Mesenchymal stem cell (in vitro differentiated cells and primary cell): ENCODE results near the gene ACTL7A.

Experiments
- DNase-seq: peaks from one replicate; pipeline ENCODE4 v3.0.0-alpha.2; 2013
- H2AFZ ChIP-seq: one replicate; pipeline ENCODE4 v1.6.1; 2013; ENCODE audit warnings: low read depth, mild to moderate bottlenecking, control low read depth, inconsistent platforms, low read length, moderate library complexity
- H2AK5ac ChIP-seq: 2 replicates; pipeline ENCODE4 v1.6.1; 2013; ENCODE audit warnings: low read length, moderate library complexity, mild to moderate bottlenecking, inconsistent platforms; ENCODE audit not compliant: severe bottlenecking
- H2BK120ac ChIP-seq: one replicate; pipeline ENCODE4 v1.6.1; 2013; ENCODE audit warnings: low read depth, mild to moderate bottlenecking, inconsistent platforms, low read length, moderate library complexity
- H2BK12ac ChIP-seq, 2 experiments: one replicate each; pipeline ENCODE4 v1.6.1; 2013; ENCODE audit warnings: inconsistent platforms in 2 of 2, low read length in 2 of 2, mild to moderate bottlenecking in 2 of 2, moderate library complexity in 2 of 2, control low read depth in 1 of 2
- H2BK15ac ChIP-seq: one replicate; pipeline ENCODE4 v1.6.1; 2013; ENCODE audit warnings: mild to moderate bottlenecking, low read depth, inconsistent platforms; ENCODE audit not compliant: poor library complexity, severe bottlenecking
- H2BK5ac ChIP-seq: 2 replicates; pipeline ENCODE4 v1.6.1; 2013; ENCODE audit warnings: low read depth, mild to moderate bottlenecking, low read length, control low read depth, inconsistent platforms; ENCODE audit not compliant: poor library complexity, severe bottlenecking
- H3K14ac ChIP-seq, 2 experiments: one replicate each; pipeline ENCODE4 v1.6.1; 2013; ENCODE audit warnings: inconsistent platforms in 2 of 2, low read length in 2 of 2, control low read depth in 1 of 2, mild to moderate bottlenecking in 1 of 2, moderate library complexity in 1 of 2
- H3K18ac ChIP-seq, 2 experiments: one replicate each; pipeline ENCODE4 v1.6.1; 2013; ENCODE audit warnings: inconsistent platforms in 2 of 2, low read length in 2 of 2, control low read depth in 1 of 2, low read depth in 1 of 2, mild to moderate bottlenecking in 1 of 2
- H3K23ac ChIP-seq, 2 experiments: one replicate each; pipeline ENCODE4 v1.6.1; 2013; ENCODE audit warnings: inconsistent platforms in 2 of 2, low read length in 2 of 2, mild to moderate bottlenecking in 2 of 2, moderate library complexity in 2 of 2, control low read depth in 1 of 2
- H3K27ac ChIP-seq: 2 replicates; pipeline ENCODE4 v1.5.1; 2013; ENCODE audit warnings: mild to moderate bottlenecking, moderate library complexity, low read length, control low read depth, inconsistent platforms; ENCODE audit not compliant: poor library complexity, severe bottlenecking
- H3K27me3 ChIP-seq, 2 experiments: 2 replicates each; pipeline versions ENCODE4 v1.6.1 to v1.7.0; 2013; ENCODE audit warnings: low read length in 2 of 2, mild to moderate bottlenecking in 2 of 2, moderate library complexity in 2 of 2, control low read depth in 1 of 2, inconsistent platforms in 1 of 2; ENCODE audit not compliant: control insufficient read depth in 1 of 2, insufficient read depth in 1 of 2
- H3K36me3 ChIP-seq, 2 experiments: 2 replicates each; pipeline versions ENCODE4 v1.6.1 to v1.7.0; 2013; ENCODE audit warnings: low read length in 2 of 2, control low read depth in 1 of 2, inconsistent platforms in 1 of 2, low read depth in 1 of 2, mild to moderate bottlenecking in 1 of 2; ENCODE audit not compliant: insufficient read depth in 2 of 2, control insufficient read depth in 1 of 2
- H3K4ac ChIP-seq, 2 experiments: one replicate each; pipeline ENCODE4 v1.6.1; 2013; ENCODE audit warnings: inconsistent platforms in 2 of 2, low read length in 2 of 2, mild to moderate bottlenecking in 2 of 2, moderate library complexity in 2 of 2, control low read depth in 1 of 2, low read depth in 1 of 2
- H3K4me1 ChIP-seq: 2 replicates; pipeline ENCODE4 v1.6.1; 2013; ENCODE audit warnings: low read depth, low read length, control low read depth; ENCODE audit not compliant: control insufficient read depth, insufficient read depth
- H3K4me2 ChIP-seq: 2 replicates; pipeline ENCODE4 v1.6.1; 2013; ENCODE audit warnings: low read length, mild to moderate bottlenecking, inconsistent platforms; ENCODE audit not compliant: poor library complexity, severe bottlenecking
- H3K4me3 ChIP-seq, 2 experiments: 2 replicates each; pipeline versions ENCODE4 v1.5.1 to v1.7.0; 2013; ENCODE audit warnings: low read length in 2 of 2, mild to moderate bottlenecking in 2 of 2, control low read depth in 1 of 2, low read depth in 1 of 2; ENCODE audit not compliant: insufficient read depth in 1 of 2
- H3K79me1 ChIP-seq: replicated peaks from 2 replicates; pipeline ENCODE4 v1.6.1; 2013; ENCODE audit warnings: mild to moderate bottlenecking, control low read depth, low read length, inconsistent platforms; ENCODE audit not compliant: poor library complexity, severe bottlenecking
- H3K9ac ChIP-seq: 2 replicates; pipeline ENCODE4 v1.7.0; 2013; ENCODE audit warnings: mild to moderate bottlenecking, low read length, moderate library complexity
- H3K9me3 ChIP-seq: 2 replicates; pipeline ENCODE4 v1.7.0; 2013; ENCODE audit warnings: mild to moderate bottlenecking, low read length; ENCODE audit not compliant: control insufficient read depth
- H4K8ac ChIP-seq: one replicate; pipeline ENCODE4 v1.6.1; 2013; ENCODE audit warnings: inconsistent platforms, mild to moderate bottlenecking, low read length, moderate library complexity
- H4K91ac ChIP-seq: one replicate; pipeline ENCODE4 v1.6.1; 2013; ENCODE audit warnings: mild to moderate bottlenecking, low read length, inconsistent platforms
- WGBS: methylation state at CpG from one replicate; pipeline ENCODE4 v1.1.7; 2013; ENCODE audit warnings: mixed read lengths; 5-methylcytosine and 5-hydroxymethylcytosine counted together

ACTL7A gene

GRCh38 chr9:108855888-108856287, 6.2 kb upstream of the ACTL7A start, which contains the start of gene ACTL7B:
ACTL7B (minus strand) TSS chr9:108855986; CDS start chr9:108855930, 56 bp downstream.
- Histone ChIP-seq H2AFZ (no peak within 1 kb of the TSS), H2BK12ac (no peak within 1 kb of the TSS), H3K4ac (no peak within 1 kb of the TSS), H3K27me3 (peaks cover 3 to 27% of the 10 kb centered on the region in 2 experiments), H3K4me1 (peaks cover 4% of the 10 kb centered on the region), H4K8ac (no peak within 1 kb of the TSS), H2BK5ac (no peak within 1 kb of the TSS), H3K27ac (no peak within 1 kb of the TSS), H3K36me3 (no peaks in the 10 kb centered on the region), H4K91ac (no peak within 1 kb of the TSS), H3K9me3 (no peaks in the 10 kb centered on the region), H2AK5ac (no peak within 1 kb of the TSS), H3K14ac (no peak within 1 kb of the TSS), H3K4me2 (no peak within 1 kb of the TSS), H3K4me3 (peak within 1 kb of the TSS in 1 of 2 experiments; percentile 11), H3K23ac (no peak within 1 kb of the TSS), H3K18ac (no peak within 1 kb of the TSS), H2BK120ac (no peak within 1 kb of the TSS), H3K9ac (no peak within 1 kb of the TSS), H3K79me1 (no peaks in the 10 kb centered on the region), H2BK15ac (no peak within 1 kb of the TSS)
- DNase-seq = no peak
- WGBS = 87% methylated on average over 7 of the region's 7 CpGs

GRCh38 chr9:108857572-108857971, 4.5 kb upstream of the ACTL7A start:
- WGBS = 99% methylated on average over 6 of the region's 6 CpGs
- Histone ChIP-seq H2BK120ac (no peak overlapping the region), H3K27me3 (peaks cover 0 to 12% of the 10 kb centered on the region in 2 experiments), H4K8ac (no peak overlapping the region), H3K27ac (no peak overlapping the region), H3K4me3 (no peak overlapping the region), H2BK12ac (no peak overlapping the region), H3K18ac (no peak overlapping the region), H3K23ac (no peak overlapping the region), H3K4ac (no peak overlapping the region), H3K79me1 (no peaks in the 10 kb centered on the region), H3K4me2 (no peak overlapping the region), H3K9ac (no peak overlapping the region), H2AFZ (no peak overlapping the region), H3K9me3 (no peaks in the 10 kb centered on the region), H4K91ac (no peak overlapping the region), H3K36me3 (peaks cover 0 to 5% of the 10 kb centered on the region in 2 experiments), H2BK15ac (no peak overlapping the region), H3K14ac (no peak overlapping the region), H2BK5ac (no peak overlapping the region), H2AK5ac (no peak overlapping the region), H3K4me1 (peaks cover 4% of the 10 kb centered on the region)
- no peak for DNase-seq

- Histone ChIP-seq H4K8ac (no peak overlapping the region), H2BK12ac (no peak overlapping the region), H3K9ac (no peak overlapping the region), H3K79me1 (no peaks in the 10 kb centered on the region), H3K36me3 (peaks cover 0 to 12% of the 10 kb centered on the region in 2 experiments), H3K4ac (no peak overlapping the region), H4K91ac (no peak overlapping the region), H3K27me3 (peaks cover 0 to 3% of the 10 kb centered on the region in 2 experiments), H3K14ac (no peak overlapping the region), H2BK120ac (no peak overlapping the region), H3K4me2 (no peak overlapping the region), H2AK5ac (no peak overlapping the region), H3K23ac (no peak overlapping the region), H2BK5ac (no peak overlapping the region), H2AFZ (no peak overlapping the region), H3K27ac (no peak overlapping the region), H3K4me1 (peaks cover 4% of the 10 kb centered on the region), H3K9me3 (no peaks in the 10 kb centered on the region), H3K18ac (no peak overlapping the region), H3K4me3 (no peak overlapping the region), H2BK15ac (no peak overlapping the region)
- no peak for DNase-seq
- WGBS = 50% methylated on average over 1 of the region's 3 CpGs
Observed at GRCh38 chr9:108859459-108860114, 2.5 kb upstream of the ACTL7A start.

GRCh38 chr9:108860354-108860753, 1.7 kb upstream of the ACTL7A start:
- no peak overlapping the region for H4K8ac ChIP-seq
- H3K14ac ChIP-seq = no peak overlapping the region
- H3K4me3 ChIP-seq = no peak overlapping the region
- H2BK12ac ChIP-seq = no peak overlapping the region
- H2BK120ac ChIP-seq = no peak overlapping the region
- no peak overlapping the region for H2BK15ac ChIP-seq
- no peak overlapping the region for H2AK5ac ChIP-seq
- H4K91ac ChIP-seq = no peak overlapping the region
- no peaks in the 10 kb centered on the region for H3K79me1 ChIP-seq
- WGBS = 95% methylated on average over 3 of the region's 4 CpGs
- peaks cover 0 to 12% of the 10 kb centered on the region in 2 experiments for H3K36me3 ChIP-seq
- H2BK5ac ChIP-seq = no peak overlapping the region
- no peak overlapping the region for H3K4ac ChIP-seq
- no peak overlapping the region for H3K18ac ChIP-seq
- no peaks in the 10 kb centered on the region for H3K9me3 ChIP-seq
- H3K9ac ChIP-seq = no peak overlapping the region
- no peak for DNase-seq
- no peak overlapping the region for H3K4me2 ChIP-seq
- H3K27ac ChIP-seq = no peak overlapping the region
- H3K4me1 ChIP-seq = peaks cover 4% of the 10 kb centered on the region
- no peak overlapping the region for H3K23ac ChIP-seq
- peaks cover 0 to 3% of the 10 kb centered on the region in 2 experiments for H3K27me3 ChIP-seq
- no peak overlapping the region for H2AFZ ChIP-seq
